GM12878 (cell line): Measurements from ENCODE around the gene PALMD. TPM values are rescaled to one million over a fixed set of nuclear protein-coding genes. Genes with fewer than 3 reads are reported as not detected.

Source experiments
- ATAC-seq: fragments of 200-7000 bp; cut with Tn5 transposase; 3 replicates; pipeline ENCODE4 v1.9.1; 2020; ENCODE audit warnings: mild to moderate bottlenecking, moderate library complexity
- BruUV-seq: library from RNA; stranded (reverse); fragments of 400-500 nt; replicated peaks from 2 replicates; lab custom pipeline; 2021; lab: Mats Ljungman, UMichigan
- CTCF ChIA-PET: fragments of 300-600 bp; sonication (Branson Sonifier 250); formaldehyde crosslinking; extraction: SDS; loops from one replicate; lab custom pipeline; 2021; ENCODE audit warnings: inconsistent platforms; lab: Yijun Ruan, JAX
- POLR2A ChIA-PET: fragments of 350-600 bp; formaldehyde crosslinking; extraction: SDS; loops from one replicate; lab custom pipeline; 2021; ENCODE audit warnings: inconsistent platforms; lab: Charles Lee
- RAD21 ChIA-PET: fragments of 300-600 bp; sonication (Branson Sonifier 250); formaldehyde crosslinking; loops from one replicate; lab custom pipeline; 2023; ENCODE audit warnings: antibody characterized with exemption; ENCODE audit not compliant: unreplicated experiment; lab: Charles Lee
- SMC1A ChIA-PET: fragments of 300-600 bp; sonication (Branson Sonifier 250); formaldehyde crosslinking; loops from one replicate; lab custom pipeline; 2023; ENCODE audit not compliant: unreplicated experiment, uncharacterized antibody; lab: Charles Lee
- DNase-seq: peaks from one replicate; pipeline ENCODE4 v3.0.0-alpha.2; 2011; ENCODE audit warnings: low read depth, low spot score
- FAIRE-seq: peaks from 3 replicates; lab custom pipeline; 2011; peaks lifted over from hg19 to GRCh38; lab: Jason Lieb, UNC
- H2AFZ ChIP-seq: 2 replicates; pipeline ENCODE4 v1.6.0; 2011; ENCODE audit warnings: low read depth, low read length, control low read depth; ENCODE audit not compliant: control insufficient read depth
- H3K27ac ChIP-seq: 2 replicates; pipeline ENCODE4 v1.5.1; 2011; ENCODE audit warnings: control low read depth; ENCODE audit not compliant: control insufficient read depth, insufficient read depth
- H3K27me3 ChIP-seq, 2 experiments: replicated peaks in 1 of 2; 2 replicates each; pipeline versions ENCODE4 v1.6.0 to v1.6.1; 2011; ENCODE audit warnings: low read length in 1 of 2; ENCODE audit not compliant: control insufficient read depth in 2 of 2, insufficient read depth in 2 of 2
- H3K36me3 ChIP-seq, 2 experiments: 2 replicates each; pipeline ENCODE4 v1.5.1; 2011; ENCODE audit warnings: low read length in 1 of 2; ENCODE audit not compliant: control insufficient read depth in 2 of 2, insufficient read depth in 2 of 2
- H3K4me1 ChIP-seq: 2 replicates; pipeline ENCODE4 v1.6.1; 2011; ENCODE audit warnings: mild to moderate bottlenecking, low read length, moderate library complexity, mixed read lengths; ENCODE audit not compliant: control insufficient read depth, insufficient read depth
- H3K4me2 ChIP-seq: 2 replicates; pipeline ENCODE4 v1.6.0; 2011; ENCODE audit warnings: control low read depth; ENCODE audit not compliant: control insufficient read depth, insufficient read depth
- H3K4me3 ChIP-seq: fragments of 200-600 bp; sonication (generic); 2 replicates; pipeline ENCODE4 v1.5.1; 2016
- H3K79me2 ChIP-seq: 2 replicates; pipeline ENCODE4 v1.6.0; 2011; ENCODE audit warnings: low read length; ENCODE audit not compliant: control insufficient read depth, insufficient read depth
- H3K9ac ChIP-seq: 2 replicates; pipeline ENCODE4 v1.8.0; 2011; ENCODE audit warnings: low read length, control low read depth, mixed read lengths; ENCODE audit not compliant: control insufficient read depth, insufficient read depth
- H3K9me3 ChIP-seq: replicated peaks from 3 replicates; pipeline ENCODE4 v1.5.1; 2011; ENCODE audit warnings: mild to moderate bottlenecking, low read length; ENCODE audit not compliant: control insufficient read depth, insufficient read depth
- H4K20me1 ChIP-seq: 2 replicates; pipeline ENCODE4 v1.6.0; 2011; ENCODE audit not compliant: control insufficient read depth, insufficient read depth
- BCL3 ChIP-seq: IDR thresholded peaks from 2 replicates; pipeline ENCODE4 v1.6.1; 2011; ENCODE audit warnings: borderline replicate concordance, low read depth, mild to moderate bottlenecking, moderate library complexity, low read length; ENCODE audit not compliant: insufficient read depth, poor library complexity, severe bottlenecking
- CBX3 ChIP-seq: fragments of 200-600 bp; sonication (generic); IDR thresholded peaks from 2 replicates; pipeline ENCODE4 v1.6.1; 2016; ENCODE audit warnings: low read depth, borderline replicate concordance
- CEBPZ ChIP-seq: fragments of 150-350 bp; IDR thresholded peaks from 2 replicates; pipeline ENCODE4 v1.6.1; 2016; ENCODE audit warnings: low read depth, low read length
- CUX1 ChIP-seq: IDR thresholded peaks from 2 replicates; pipeline ENCODE4 v1.6.1; 2012; ENCODE audit warnings: improper control_type of control experiment, low read depth, low read length; ENCODE audit not compliant: insufficient replicate concordance
- HDAC2 ChIP-seq: fragments of 200-600 bp; sonication (generic); IDR thresholded peaks from 2 replicates; pipeline ENCODE4 v1.6.1; 2017
- IKZF2 ChIP-seq, 2 experiments: fragments of 450-650 bp; IDR thresholded peaks; 2 replicates each; pipeline ENCODE4 v1.6.1; 2017; ENCODE audit warnings: mild to moderate bottlenecking in 2 of 2, moderate library complexity in 2 of 2
- SREBF2 ChIP-seq: IDR thresholded peaks from 2 replicates; pipeline ENCODE4 v1.6.1; 2012; ENCODE audit warnings: mild to moderate bottlenecking, low read length
- ZZZ3 ChIP-seq: IDR thresholded peaks from 2 replicates; pipeline ENCODE4 v1.6.1; 2011; ENCODE audit warnings: low read depth; ENCODE audit not compliant: control insufficient read depth, insufficient read length
- WGBS: methylation state at CpG from one replicate; pipeline ENCODE4 v1.1.6; 2016; ENCODE audit warnings: low lambda C conversion rate; ENCODE audit not compliant: insufficient replicate concordance, insufficient coverage; ENCODE audit errors: missing lambda C conversion rate; 5-methylcytosine and 5-hydroxymethylcytosine counted together
- in situ Hi-C: fragments of 300-500 bp; cut with MboI; formaldehyde crosslinking; loops from 9 replicates; pipeline ENCODE4 v1.14.3; 2018; ENCODE audit warnings: mixed read lengths
- intact Hi-C: fragments of 100-400 bp; cut with micrococcal nuclease; formaldehyde crosslinking; loops from one replicate; pipeline ENCODE4 v1.14.2; 2022; ENCODE audit not compliant: unreplicated experiment
- polyA plus RNA-seq, 11 experiments: library from polyadenylated mRNA; depleted of rRNA in 4 of 11; unstranded in 6 of 11; stranded (reverse) in 5 of 11; fragments of >200 nt; fragmentation: Nextera tagmentation in 4 of 11; fragmentation: Illumina TruSeq in 1 of 11; extraction: Ambion mirVana in 4 of 11; extraction: Trizol in 1 of 11; gene quantifications; 1 replicate in 1 of 11; 2 replicates in 10 of 11; pipeline versions ENCODE4 v1.2.1 to v1.2.3, GENCODE V29; 2011 to 2016; ENCODE audit warnings: inconsistent platforms in 2 of 11, missing spikeins in 2 of 11, low read depth in 1 of 11
- total RNA-seq, 4 experiments: library from RNA; depleted of rRNA in 3 of 4; stranded (reverse); fragments of >200 nt in 3 of 4; fragmentation: Illumina TruSeq in 1 of 4; extraction: Trizol in 1 of 4; gene quantifications; 2 replicates each; pipeline versions ENCODE4 v1.2.1 to v1.2.3, GENCODE V29; 2013 to 2021

PALMD gene
- total and polyA plus RNA-seq, 10 of the 15 experiments (the other 5 are each of a cell fraction or from before 2014, with no cell fraction given): under 0.01 to 0.09 (median 0.04) TPM; not detected in 4

GRCh38 chr1:99627615-99628014, 18.3 kb upstream of the PALMD start (continued):
- no peak for TF ChIP-seq CEBPZ
- no peak for TF ChIP-seq CBX3
- no peak for TF ChIP-seq IKZF2 (IDR thresholded peaks at IDR 0.05)
- no peak for TF ChIP-seq SREBF2
- TF ChIP-seq HDAC2: no peak
- TF ChIP-seq ZZZ3: no peak

- no TSS peak for BruUV-seq
- Histone ChIP-seq H3K4me3 (no peak overlapping the region), H2AFZ (no peak overlapping the region)
- TF ChIP-seq CEBPZ (no peak), CUX1 (no peak), BCL3 (no peak)
These were observed 16.7 kb upstream of the PALMD start for GRCh38 chr1:99629164-99629563.

More at GRCh38 chr1:99629164-99629563, 16.7 kb upstream of the PALMD start:
- intact Hi-C loops (no loop called here), in situ Hi-C loops (no loop called here)
- no peak overlapping the region for H3K27ac ChIP-seq
- no peaks in the 10 kb centered on the region for H3K9me3 ChIP-seq
- no peak overlapping the region for H3K4me2 ChIP-seq
- no peak for DNase-seq
- no peak for ATAC-seq
- no peaks in the 10 kb centered on the region for H3K4me1 ChIP-seq
- no peaks in the 10 kb centered on the region for H3K36me3 ChIP-seq
- no peak for FAIRE-seq
- ChIA-PET SMC1A (no interaction called here), RAD21 (no interaction called here), POLR2A (no interaction called here), CTCF (no interaction called here)
- WGBS: 40% methylated on average over 1 of the region's 1 CpG
- H3K79me2 ChIP-seq: no peaks in the 10 kb centered on the region
- no peak overlapping the region for H3K9ac ChIP-seq
- H4K20me1 ChIP-seq: no peaks in the 10 kb centered on the region
- no peaks in the 10 kb centered on the region for H3K27me3 ChIP-seq
